Spleen (tissue), 7 donors: ENCODE results near the gene DPYD.

Experiments
- CTCF ChIP-seq, 11 experiments: fragments of 200-600 bp in 7 of 11; fragments of 450-650 bp in 4 of 11; sonication (generic) in 4 of 11; IDR thresholded peaks in 8 of 11; conservative IDR thresholded peaks in 3 of 11; 1 replicate in 7 of 11; 2 replicates in 4 of 11; pipeline versions ENCODE4 v1.4.0 to v1.8.0; 2016 to 2021; ENCODE audit warnings: antibody characterized with exemption in 11 of 11, inconsistent platforms in 4 of 11, mild to moderate bottlenecking in 1 of 11
- POLR2A ChIP-seq, 3 donors: fragments of 450-650 bp; IDR thresholded peaks; one replicate each; pipeline ENCODE4 v1.5.1; 2017; ENCODE audit warnings: antibody characterized with exemption in 3 of 3, mild to moderate bottlenecking in 1 of 3
- POLR2AphosphoS5 ChIP-seq, 3 donors: sonication (generic); formaldehyde crosslinking; IDR thresholded peaks; one replicate each; pipeline ENCODE4 v1.5.1; 2017; ENCODE audit warnings: antibody characterized with exemption in 3 of 3
- donor health status: DM: no; HTN: no; CAD: no; lungs with moderate emphysema.
- donor health status: DM: no; HTN: no; CAD: no.
- donor health status: DM: no; HTN: no; CAD: no.

DNA sequence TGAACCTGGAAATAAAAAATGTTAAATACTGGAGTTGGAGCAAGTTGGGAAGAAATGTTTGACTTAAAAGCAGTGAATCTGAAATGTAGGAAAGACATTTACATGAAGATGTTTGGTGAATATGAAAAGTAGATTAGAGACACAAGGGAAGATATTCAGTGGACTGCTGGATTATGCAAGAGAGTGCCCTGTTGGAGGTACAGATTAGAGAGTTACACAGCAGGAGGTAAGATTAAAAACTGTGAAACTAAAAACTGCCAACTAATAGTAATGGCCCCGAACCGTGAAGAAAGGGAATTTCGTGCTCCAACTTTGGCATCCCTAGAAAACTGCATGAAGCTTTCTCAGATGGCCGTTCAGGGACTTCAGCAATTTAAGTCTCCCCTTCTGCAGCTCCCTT is 375.4 kb downstream of the DPYD start:
- TF ChIP-seq CTCF (IDR thresholded peaks at IDR 0.05 in 8 of 11, conservative IDR thresholded peaks at IDR 0.05 in 3 of 11): no peak
- TF ChIP-seq POLR2A (IDR thresholded peaks at IDR 0.05): no peak
- no peak for TF ChIP-seq POLR2AphosphoS5 (IDR thresholded peaks at IDR 0.05)
